AG04450 (cell line): ENCODE results near the gene KCNIP3. TPM values are rescaled to one million over a fixed set of nuclear protein-coding genes. Genes with fewer than 3 reads are reported as not detected.

ENCODE experiments used
- CTCF ChIA-PET: fragments of 300-600, 350-600 bp; formaldehyde crosslinking; extraction: SDS; loops from one replicate; lab custom pipeline; 2022; ENCODE audit warnings: antibody characterized with exemption, inconsistent platforms; lab: Charles Lee
- POLR2A ChIA-PET: fragments of 350-600 bp; formaldehyde crosslinking; extraction: SDS; loops from one replicate; lab custom pipeline; 2021; ENCODE audit warnings: antibody characterized with exemption, inconsistent platforms; lab: Yijun Ruan, JAX
- DNase-seq: peaks from one replicate; pipeline ENCODE4 v3.0.0-alpha.2; 2011; ENCODE audit warnings: low read depth, low spot score
- H3K27ac ChIP-seq: one replicate; pipeline ENCODE4 v1.5.1; 2012; ENCODE audit warnings: low read depth, low read length, control low read depth
- H3K27me3 ChIP-seq: one replicate; pipeline ENCODE4 v1.6.0; 2012; ENCODE audit warnings: low read length; ENCODE audit not compliant: control insufficient read depth, insufficient read depth
- H3K4me3 ChIP-seq: 2 replicates; pipeline ENCODE4 v1.5.1; 2011; ENCODE audit warnings: mild to moderate bottlenecking, low read depth, low read length, control low read depth
- H3K9me3 ChIP-seq: 2 replicates; pipeline ENCODE4 v1.5.1; 2012; ENCODE audit warnings: low read length; ENCODE audit not compliant: control insufficient read depth, insufficient read depth
- CTCF ChIP-seq: IDR thresholded peaks from 2 replicates; pipeline ENCODE4 v1.5.1; 2011; ENCODE audit warnings: low read depth, low read length, control low read depth, inconsistent platforms
- polyA plus RNA-seq: library from polyadenylated mRNA; depleted of rRNA; stranded (reverse); fragments of >200 nt; gene quantifications from 2 replicates; pipeline ENCODE4 v1.2.3, GENCODE V29; 2011

KCNIP3 gene
- polyA plus RNA-seq, 1 experiment, result 0.12 TPM

GRCh38 chr2:95390881-95391321, 93.8 kb downstream of the KCNIP3 start:
- POLR2A ChIA-PET, result no interaction called here
- no peak overlapping the region for H3K4me3 ChIP-seq
- no peak overlapping the region for H3K27ac ChIP-seq
- CTCF ChIA-PET, result interaction anchor here (0.7 to 1.0 kb wide), 2 partner anchors 12 to 1237 kb away, joined by 5 to 6 read pairs; partner anchors contain the start of gene FAHD2A
- no peaks in the 10 kb centered on the region; the same call in 1 of the 2 replicates for H3K9me3 ChIP-seq
- peaks cover 8% of the 10 kb centered on the region for H3K27me3 ChIP-seq
- DNase-seq, result no peak
- no peak for TF ChIP-seq CTCF

DNA sequence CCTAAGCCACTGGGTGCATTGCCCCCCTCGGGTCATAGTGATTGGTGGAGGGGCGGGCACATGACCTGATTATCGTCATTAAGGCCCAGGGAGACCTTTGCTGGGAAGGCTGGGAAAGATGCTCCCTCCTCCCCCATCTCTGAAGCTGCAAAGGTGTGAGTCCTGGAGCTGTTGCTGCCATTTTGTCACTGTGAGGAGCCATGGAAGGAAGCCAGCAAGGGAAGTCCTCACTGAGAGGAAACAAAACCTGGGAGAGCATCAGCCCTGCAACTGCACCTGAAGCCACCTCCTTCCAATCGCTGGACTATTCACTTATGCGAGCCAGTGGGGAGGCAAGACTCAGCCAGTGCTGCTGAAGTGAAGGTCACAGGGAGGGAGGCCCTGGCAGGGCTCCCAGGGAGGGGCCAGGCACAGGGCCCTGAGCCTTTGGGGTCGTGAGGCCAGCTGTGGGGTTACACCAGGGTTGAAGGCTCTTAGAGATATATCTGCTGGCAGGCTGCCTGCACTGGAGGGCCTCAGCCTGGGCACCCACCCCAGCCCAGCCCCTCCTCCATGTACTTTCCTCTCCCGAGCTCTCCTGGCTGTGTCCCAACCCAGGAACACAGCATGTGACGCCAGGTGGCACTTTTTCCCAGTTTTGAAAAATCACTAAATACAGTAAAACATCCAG, 94.6 kb downstream of the KCNIP3 start:
- Histone ChIP-seq H3K27ac (no peak overlapping the region), H3K4me3 (no peak overlapping the region), H3K9me3 (no peaks in the 10 kb centered on the region; the same call in 1 of the 2 replicates), H3K27me3 (peaks cover 5% of the 10 kb centered on the region)
- CTCF ChIA-PET, result interaction anchor here (1.0 kb wide), 1 partner anchor 12 kb away, joined by 5 read pairs; the partner anchor contains the start of gene FAHD2A
- TF ChIP-seq CTCF, result no peak
- DNase-seq, result no peak
- POLR2A ChIA-PET, result no interaction called here

DNA sequence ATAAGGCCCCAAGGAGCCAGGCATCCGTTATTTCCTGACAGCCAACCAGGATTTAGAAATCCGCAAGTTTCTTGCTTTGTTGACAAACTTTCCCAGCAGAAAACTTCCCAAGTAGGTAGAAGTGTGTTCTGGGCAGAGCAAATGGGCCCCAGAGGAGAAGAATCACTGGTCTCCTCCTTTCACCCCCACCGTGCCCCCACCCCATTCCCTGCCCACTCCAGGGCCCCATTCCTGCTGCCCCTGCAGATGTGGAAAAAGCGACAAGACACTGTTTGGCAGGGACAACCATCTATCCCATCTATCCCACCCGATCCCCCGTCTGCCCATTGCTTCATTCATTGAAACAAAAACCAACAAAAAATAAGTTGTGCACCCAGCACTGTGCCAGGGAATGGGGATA, 95.2 kb downstream of the KCNIP3 start:
- Histone ChIP-seq H3K27me3 (peaks cover 4% of the 10 kb centered on the region), H3K4me3 (no peak overlapping the region), H3K27ac (no peak overlapping the region), H3K9me3 (no peaks in the 10 kb centered on the region; the same call in 1 of the 2 replicates)
- TF ChIP-seq CTCF, result no peak
- no peak for DNase-seq
- ChIA-PET POLR2A (no interaction called here), CTCF (no interaction called here)

DNA sequence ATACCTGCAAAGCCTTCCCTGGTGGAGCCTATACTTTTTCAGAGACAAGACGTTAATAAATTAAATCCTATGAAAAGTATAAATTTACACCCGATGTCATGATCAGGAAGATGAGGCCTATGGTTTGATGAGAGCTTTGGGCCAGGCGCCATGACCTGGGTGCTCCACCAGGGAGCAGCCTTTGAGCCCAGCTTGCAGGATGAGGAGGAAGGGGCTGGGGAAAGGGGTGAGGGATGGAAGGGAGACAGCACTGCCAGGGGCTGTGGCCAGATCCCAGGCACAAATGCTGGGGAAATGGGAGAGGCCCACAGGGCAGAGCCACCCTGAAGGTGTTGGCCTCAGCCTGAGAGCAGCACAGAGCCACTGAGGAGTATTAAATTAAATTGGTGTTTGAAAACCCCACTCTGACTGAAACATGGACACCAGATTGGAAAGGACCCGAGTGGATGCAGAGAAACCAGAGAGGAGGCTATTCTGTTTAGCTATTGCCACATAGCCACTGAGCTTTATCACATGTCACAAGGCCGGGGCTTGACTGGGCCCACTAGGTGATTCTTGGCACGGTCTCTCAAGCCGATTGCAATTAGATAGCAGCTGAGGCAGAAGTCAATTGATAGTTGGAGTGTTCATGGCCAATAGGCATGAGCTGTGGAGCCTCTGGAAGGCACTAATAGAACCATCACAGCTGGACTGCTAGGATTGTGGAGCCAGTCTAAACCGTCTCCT, 95.7 kb downstream of the KCNIP3 start:
- H3K4me3 ChIP-seq, result no peak overlapping the region
- no peak for TF ChIP-seq CTCF
- DNase-seq, result no peak
- ChIA-PET CTCF (no interaction called here), POLR2A (no interaction called here)
- H3K9me3 ChIP-seq, result no peaks in the 10 kb centered on the region; the same call in 1 of the 2 replicates
- no peak overlapping the region for H3K27ac ChIP-seq
- peaks cover 6% of the 10 kb centered on the region for H3K27me3 ChIP-seq

DNA sequence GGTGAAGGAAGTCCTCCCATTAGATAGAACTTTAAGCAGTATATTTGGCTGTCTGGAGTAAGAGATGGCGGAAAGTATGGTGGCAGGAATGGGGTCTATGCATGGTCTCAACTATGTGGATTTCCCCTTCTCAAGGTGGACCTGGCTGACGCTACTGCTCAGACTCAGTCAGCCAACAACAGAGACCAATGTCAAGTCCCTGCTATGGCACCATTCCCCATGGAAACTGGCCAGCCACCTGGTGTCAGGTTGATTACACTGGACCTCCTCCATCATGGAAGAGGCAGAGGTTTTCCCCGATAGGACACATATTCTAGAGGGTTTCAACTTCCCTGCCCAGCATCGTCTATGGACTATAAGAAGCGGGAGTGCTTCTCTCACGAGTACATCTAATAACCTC, 96.8 kb downstream of the KCNIP3 start:
- CTCF ChIA-PET, result interaction anchor here (0.6 kb wide), 2 partner anchors 9 to 349 kb away, joined by 3 to 4 read pairs; partner anchors contain the start of gene FAHD2A
- POLR2A ChIA-PET, result no interaction called here
- no peak for TF ChIP-seq CTCF
- DNase-seq, result no peak
- Histone ChIP-seq H3K27ac (no peak overlapping the region), H3K27me3 (peaks cover 3% of the 10 kb centered on the region), H3K9me3 (no peaks in the 10 kb centered on the region; the same call in 1 of the 2 replicates), H3K4me3 (no peak overlapping the region)
